Activated CD4-positive, alpha-beta T cell treated with anti-CD3 and anti-CD28 coated beads, Interleukin-2, amount 50 U/mL, for 1 hour (primary cell): Measurements from ENCODE around the gene CREB3L2.

Experiments
- DNase-seq: peaks from one replicate; pipeline ENCODE4 v3.0.0-alpha.2; 2020

The CREB3L2 gene

GRCh38 chr7:137967143-137968018 lies 34.5 kb downstream of the CREB3L2 start:
- DNase-seq, result no peak

DNA sequence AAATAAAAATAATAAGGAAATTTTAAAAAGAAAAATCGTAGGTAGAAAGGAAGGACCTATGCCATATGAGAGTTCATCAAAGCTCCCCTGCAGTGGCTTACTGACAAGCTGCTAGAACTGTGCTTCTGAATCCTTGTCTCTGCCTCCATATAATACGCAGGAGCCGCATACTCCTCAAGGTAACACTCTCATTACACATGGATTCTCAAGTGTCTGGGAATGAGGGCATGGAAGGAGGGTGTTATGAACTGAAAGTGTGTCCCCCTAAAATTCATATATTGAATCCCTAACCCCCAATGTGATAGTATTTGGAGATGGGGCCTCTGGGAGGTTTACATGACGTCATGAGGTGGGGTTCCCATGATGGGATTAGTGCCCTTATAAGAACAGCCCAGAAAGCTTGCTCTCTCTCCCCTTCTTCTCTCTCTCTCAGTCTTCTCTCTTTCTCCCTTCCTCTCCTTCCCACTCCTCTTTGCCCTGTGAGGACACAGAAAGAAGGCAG lies 35.2 kb downstream of the CREB3L2 start:
- DNase-seq, result no peak

GRCh38 chr7:137965942-137966640 lies 35.8 kb downstream of the CREB3L2 start:
- DNase-seq, result no peak

DNA sequence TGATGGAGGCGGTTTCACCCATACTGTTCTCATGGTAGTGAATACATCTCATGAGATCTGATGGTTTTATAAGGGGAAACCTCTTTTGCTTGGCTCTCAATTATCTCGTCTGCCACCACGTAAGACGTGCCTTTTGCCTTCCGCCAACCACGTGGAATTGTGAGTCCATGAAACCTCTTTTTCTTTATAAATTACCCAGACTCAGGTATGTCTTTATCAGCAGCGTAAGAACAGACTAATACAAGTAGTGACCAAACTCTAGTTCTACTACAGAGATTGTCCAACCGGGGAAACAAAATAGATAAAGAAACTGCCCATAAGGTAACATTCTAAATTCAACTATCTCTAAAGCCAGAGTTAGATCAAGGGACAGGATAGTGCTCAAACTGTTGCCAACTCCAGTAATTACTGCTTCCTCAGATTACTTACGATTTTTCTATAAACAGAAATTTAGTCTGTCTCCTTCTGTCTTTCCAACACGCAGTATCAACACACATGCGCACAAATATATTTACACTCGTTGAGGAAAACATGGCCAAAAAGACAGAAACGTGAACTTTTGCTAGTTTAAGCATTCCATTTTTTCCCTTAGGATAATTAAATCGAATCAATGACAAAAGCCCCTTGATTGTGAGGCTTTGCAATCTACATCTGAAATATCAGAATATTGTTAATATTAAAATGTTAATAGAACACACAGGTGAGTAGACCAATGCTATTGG lies 36.9 kb downstream of the CREB3L2 start:
- no peak for DNase-seq

GRCh38 chr7:137962875-137963507 lies 38.9 kb downstream of the CREB3L2 start:
- DNase-seq, result no peak

DNA sequence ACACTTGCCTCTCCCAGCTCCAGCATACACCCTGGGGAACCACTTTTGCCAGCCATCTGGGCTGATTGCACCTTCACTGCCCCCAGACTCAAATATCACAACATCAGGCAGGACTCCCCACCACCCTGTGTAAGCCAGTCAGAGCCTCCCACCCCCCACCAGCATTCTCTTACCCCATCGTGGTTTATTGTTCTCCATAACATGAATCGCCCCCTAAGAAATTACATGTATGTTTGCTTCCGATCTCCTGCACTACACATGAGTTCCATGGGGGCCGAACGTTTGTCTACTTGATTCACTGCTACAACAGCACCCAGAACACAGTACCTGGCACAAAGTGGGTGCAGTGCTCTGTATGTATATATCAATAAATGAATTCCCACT lies 39.4 kb downstream of the CREB3L2 start:
- DNase-seq, result no peak

DNA sequence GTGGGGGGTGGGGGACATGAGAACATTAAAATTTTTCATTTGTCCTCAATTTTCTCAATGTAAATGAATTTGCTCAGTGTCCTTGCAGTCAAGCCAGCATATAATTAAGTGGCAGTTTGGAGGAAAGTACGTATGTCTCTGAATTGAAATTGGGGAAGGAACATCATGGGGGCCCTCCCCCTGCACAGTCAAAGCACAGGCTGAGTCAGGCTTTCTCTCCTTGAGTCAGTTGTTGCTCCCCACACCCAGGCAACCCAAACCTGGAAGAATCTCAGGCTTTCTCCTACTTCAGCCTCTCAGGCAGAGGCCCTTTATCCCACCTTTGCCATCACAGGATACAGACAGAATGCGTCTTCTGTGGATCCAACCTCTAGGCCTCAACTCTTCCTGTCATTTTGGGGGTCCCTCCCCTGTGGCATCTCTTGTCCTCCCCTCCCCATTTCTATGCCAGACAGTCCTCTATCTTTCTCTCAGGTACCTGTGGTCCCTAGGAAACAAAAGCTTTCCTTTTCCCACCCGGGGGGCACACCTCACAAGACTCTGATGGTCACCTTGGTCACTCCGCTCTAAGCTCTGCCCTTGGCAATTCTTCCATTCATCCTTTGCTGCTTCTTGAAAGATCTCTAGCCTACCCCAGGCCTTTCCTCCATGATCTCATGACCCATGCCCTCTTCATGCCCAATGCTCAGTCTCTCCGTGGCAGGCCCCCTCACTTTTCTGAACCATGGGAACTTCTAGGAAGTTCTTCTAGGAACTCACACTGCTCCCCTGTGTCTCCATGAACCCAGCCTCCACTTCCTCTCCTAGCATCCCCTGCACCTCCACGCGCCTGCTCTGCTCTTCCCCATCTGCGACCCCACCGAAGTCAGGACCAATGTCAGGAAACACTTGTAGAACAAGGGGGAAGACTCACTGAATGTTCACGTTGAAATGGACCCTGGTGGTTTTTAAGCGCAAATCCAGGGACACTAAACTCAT lies 40.4 kb downstream of the CREB3L2 start:
- no peak for DNase-seq

DNA sequence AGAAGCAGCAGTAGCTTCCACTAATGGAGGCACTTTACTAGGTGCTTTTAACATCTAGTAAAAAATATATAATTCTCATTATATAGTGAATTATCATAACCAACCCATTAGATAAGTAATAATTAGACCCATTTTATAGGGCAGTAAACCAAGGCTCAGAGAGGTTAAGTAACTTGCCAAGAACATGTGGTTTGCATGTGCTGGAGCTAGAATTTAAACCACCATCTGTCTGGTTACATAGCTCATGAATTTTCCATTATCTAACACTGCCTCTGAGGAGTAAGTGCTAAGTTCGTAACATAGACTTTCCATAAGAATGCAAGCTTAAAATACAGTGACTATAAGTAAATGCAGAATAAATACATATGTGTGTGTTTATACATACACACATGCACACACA lies 41.9 kb downstream of the CREB3L2 start:
- DNase-seq, result no peak

DNA sequence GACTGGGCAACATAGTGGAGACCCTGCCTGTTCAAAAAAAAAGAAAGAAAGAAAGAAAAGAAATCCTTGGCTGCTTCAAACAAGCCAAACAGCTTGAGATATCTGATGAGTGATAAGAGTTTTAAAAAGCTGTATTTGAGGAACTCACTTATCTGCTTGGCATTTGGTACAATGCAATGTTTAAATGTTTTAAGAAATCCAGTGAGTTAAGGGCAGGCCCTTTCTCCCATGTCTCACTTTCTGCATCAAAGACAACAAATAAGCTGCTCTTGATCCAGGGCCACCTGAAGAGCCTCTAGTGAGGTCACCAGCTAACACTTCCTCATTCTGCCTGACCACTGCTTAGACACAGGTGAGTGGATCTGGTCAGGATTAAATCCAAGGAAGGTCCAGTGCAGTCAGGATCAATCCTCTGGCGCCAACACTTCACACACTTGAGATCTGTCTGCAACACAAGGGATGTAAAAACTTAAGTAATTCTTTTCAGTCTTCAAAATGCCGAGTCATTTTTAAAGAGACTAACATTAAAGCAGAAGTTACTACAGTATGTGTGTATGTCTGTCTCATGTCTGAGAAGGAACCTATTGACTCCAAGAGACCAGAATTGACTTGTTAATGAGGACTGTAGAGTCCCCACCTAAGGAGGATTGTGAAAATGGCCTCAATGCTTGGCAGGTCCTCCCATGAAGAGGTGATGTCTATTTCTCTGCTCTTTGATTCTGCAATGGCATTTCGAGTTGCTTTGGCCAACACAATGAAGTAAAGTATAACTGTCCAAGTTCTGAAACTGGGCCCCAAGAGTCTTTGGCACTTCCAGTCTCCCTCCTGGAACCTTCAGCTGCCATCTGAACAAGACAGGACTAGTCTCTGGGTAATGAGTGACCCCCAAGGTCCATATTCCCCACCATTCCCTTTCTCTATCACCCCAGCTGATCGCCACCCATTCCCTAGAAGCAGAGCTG lies 43.1 kb downstream of the CREB3L2 start:
- no peak for DNase-seq

DNA sequence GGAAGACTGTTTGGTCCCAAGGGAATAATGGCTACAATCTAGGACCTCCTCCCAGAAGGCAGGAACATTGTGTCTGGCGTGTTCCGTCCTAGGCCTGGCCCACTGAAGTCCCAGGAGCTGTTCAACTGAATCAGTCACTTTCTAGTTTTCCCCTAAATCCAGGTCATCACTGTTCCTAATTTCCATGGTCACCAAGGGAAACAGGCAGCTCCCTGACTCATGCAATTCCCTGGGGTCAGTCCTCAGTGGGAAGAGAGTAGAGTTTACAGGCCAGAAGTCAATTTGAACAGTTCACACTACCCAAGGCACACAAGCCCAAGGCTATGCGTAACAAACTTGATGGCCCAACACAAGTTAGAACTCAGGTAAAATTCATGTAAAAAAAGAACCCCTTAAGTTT lies 44.0 kb downstream of the CREB3L2 start:
- DNase-seq, result no peak

DNA sequence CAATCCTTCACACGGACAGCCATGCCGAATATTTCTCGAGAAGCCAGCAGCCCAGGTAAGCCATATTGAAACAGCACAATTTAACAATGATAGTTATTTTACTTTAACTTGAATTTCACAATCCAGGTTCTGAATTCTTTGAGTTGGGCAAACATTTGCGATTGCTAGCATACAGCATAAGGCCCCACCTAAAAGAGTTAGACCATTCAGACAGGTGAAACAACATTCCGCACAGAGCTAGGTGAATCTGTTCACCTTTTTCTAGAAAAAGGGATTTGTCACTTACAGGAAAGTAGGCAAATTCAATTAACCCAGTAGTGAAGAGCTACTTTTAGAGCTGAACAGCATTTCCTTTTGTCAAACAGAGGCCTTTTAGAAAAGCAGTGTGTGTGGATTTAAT lies 45.3 kb downstream of the CREB3L2 start:
- DNase-seq, result no peak

GRCh38 chr7:137956183-137956582 lies 45.7 kb downstream of the CREB3L2 start:
- no peak for DNase-seq

- DNase-seq, result no peak
These were observed 47.3 kb downstream of the CREB3L2 start for GRCh38 chr7:137954614-137955013.

- DNase-seq, result no peak
These were observed 48.0 kb downstream of the CREB3L2 start for GRCh38 chr7:137953665-137954470.

DNA sequence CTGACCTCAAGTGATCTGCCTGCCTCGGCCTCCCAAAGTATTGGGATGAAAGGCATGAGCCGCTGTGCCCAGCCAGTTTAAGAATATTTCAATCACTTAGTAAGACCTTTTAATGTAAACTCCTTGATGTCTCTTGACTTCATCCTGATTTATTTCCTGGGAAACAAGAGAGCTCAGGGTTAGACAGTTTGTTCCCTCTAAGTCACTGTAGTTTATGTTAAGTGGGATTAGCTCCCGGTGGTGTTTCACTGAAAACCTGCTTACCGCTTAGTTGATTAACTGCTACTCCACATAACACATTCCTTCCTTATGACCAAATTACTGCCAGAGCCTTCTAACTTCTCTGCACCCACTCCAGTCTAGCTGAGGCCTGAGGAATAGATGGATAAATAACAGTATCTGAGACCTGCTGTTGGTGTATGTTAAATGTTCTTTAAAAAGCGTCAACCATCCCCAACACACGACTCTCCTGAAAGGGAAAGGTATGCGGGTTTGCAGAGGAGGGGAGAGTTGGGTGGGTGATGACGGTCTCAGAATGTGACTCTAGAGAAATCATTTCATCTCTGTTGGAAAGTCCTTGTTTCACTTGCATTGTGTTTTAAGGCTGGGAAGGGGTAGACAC lies 48.7 kb downstream of the CREB3L2 start:
- DNase-seq, result no peak

DNA sequence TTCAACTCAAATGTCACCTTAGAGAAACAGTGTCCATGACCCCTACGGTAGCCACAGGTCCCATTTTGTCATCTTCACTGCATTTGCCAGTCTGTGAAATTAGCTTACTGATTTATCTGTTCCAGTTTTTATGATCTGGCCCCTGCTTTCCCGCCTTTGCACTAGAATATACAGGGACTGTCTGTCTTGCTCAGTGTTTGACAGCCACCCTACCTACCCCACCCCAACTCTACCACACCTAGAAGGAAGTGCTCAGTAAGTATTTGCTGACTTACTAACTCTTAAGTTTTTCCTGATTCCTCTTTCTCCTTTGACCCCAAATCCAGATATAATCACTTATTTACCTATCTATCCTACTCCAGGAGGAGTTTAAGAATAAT lies 49.5 kb downstream of the CREB3L2 start:
- no peak for DNase-seq

GRCh38 chr7:137951700-137952425 lies 50.0 kb downstream of the CREB3L2 start:
- no peak for DNase-seq

DNA sequence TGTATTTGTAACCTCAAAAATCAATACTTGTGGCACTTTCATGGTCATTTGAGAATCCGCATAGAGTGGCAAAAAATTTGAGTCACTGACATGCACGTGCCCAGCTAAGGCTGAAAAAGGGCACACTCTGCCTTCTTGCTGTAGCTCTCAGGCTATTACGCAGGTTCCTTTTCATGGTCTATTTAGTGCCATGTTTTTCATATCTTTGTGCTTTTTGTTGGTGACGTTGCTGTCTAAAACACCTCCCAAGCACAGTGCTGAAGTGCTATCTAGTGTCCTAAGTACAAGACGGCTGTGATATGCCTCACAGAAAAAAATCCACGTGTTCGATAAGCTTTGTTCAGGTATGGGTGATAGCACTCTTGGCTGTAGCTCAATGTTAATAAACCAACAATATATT lies 50.9 kb downstream of the CREB3L2 start:
- DNase-seq, result no peak

DNA sequence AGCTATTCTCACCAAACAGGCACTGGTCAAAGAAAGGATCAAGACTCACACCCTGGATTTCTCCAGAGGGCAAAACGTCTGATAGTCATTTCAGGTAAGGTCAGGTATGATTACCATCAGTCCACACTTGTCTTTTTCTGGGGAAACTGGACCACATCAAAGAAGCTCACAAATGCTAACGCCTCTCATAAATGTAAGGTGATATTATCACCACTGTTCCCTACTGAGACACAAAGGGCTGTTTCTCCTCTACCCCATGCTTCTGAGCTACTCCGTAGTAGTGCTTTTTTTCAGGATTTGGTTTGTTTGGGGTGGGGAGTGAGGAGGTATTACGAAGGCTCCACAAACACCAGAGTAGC lies 51.6 kb downstream of the CREB3L2 start:
- DNase-seq, result no peak
